CD4-positive, alpha-beta T cell (primary cell): Measurements from ENCODE around the gene MAOB. TPM values are rescaled to one million over a fixed set of nuclear protein-coding genes. Genes with fewer than 3 reads are reported as not detected.

Source experiments
- ATAC-seq: fragments of 200-7000 bp; cut with Tn5 transposase; one replicate; pipeline ENCODE4 v1.10.0; 2022; ENCODE audit warnings: mild to moderate bottlenecking; ENCODE audit not compliant: poor library complexity
- CTCF ChIA-PET: fragments of 350-600 bp; sonication (Branson Sonifier 250); formaldehyde crosslinking; loops from one replicate; lab custom pipeline; 2021; ENCODE audit warnings: antibody characterized with exemption, inconsistent platforms; lab: Charles Lee
- POLR2A ChIA-PET: fragments of 350-600 bp; sonication (Branson Sonifier 250); formaldehyde crosslinking; loops from one replicate; lab custom pipeline; 2021; ENCODE audit warnings: antibody characterized with exemption, inconsistent platforms; lab: Charles Lee
- DNase-seq, 14 experiments: peaks; one replicate each; pipeline ENCODE4 v3.0.0-alpha.2; 2013 to 2020; ENCODE audit warnings: mixed read lengths in 2 of 14
- H3K27ac ChIP-seq, 2 donors: one replicate each; pipeline versions ENCODE4 v1.5.1 to v1.7.0; 2013; ENCODE audit warnings: low read length in 2 of 2, low read depth in 1 of 2, mild to moderate bottlenecking in 1 of 2
- H3K27me3 ChIP-seq, 2 experiments: 1 replicate in 1 of 2; 2 replicates in 1 of 2; pipeline versions ENCODE4 v1.6.1 to v1.7.0; 2013; ENCODE audit warnings: low read length in 2 of 2, control low read depth in 1 of 2, mild to moderate bottlenecking in 1 of 2, moderate library complexity in 1 of 2; ENCODE audit not compliant: insufficient read depth in 2 of 2, control insufficient read depth in 1 of 2
- H3K36me3 ChIP-seq: one replicate; pipeline ENCODE4 v1.6.1; 2013; ENCODE audit warnings: low read length, control low read depth; ENCODE audit not compliant: insufficient read depth
- H3K4me1 ChIP-seq: one replicate; pipeline ENCODE4 v1.6.1; 2013; ENCODE audit warnings: low read length, control low read depth; ENCODE audit not compliant: insufficient read depth
- H3K4me3 ChIP-seq: one replicate; pipeline ENCODE4 v1.5.1; 2013; ENCODE audit warnings: mild to moderate bottlenecking, low read length, moderate library complexity
- H3K9me3 ChIP-seq, 2 experiments: 1 replicate in 1 of 2; 2 replicates in 1 of 2; pipeline versions ENCODE4 v1.6.1 to v1.7.0; 2013; ENCODE audit warnings: low read length in 2 of 2, mild to moderate bottlenecking in 2 of 2, control low read depth in 1 of 2, moderate library complexity in 1 of 2; ENCODE audit not compliant: control insufficient read depth in 1 of 2, insufficient read depth in 1 of 2
- H3K27ac Mint-ChIP-seq: one replicate; pipeline ENCODE4 v1.8.0; 2020; ENCODE audit warnings: mixed read lengths
- H3K27me3 Mint-ChIP-seq: one replicate; pipeline ENCODE4 v1.8.0; 2021; ENCODE audit warnings: mixed read lengths
- H3K36me3 Mint-ChIP-seq: one replicate; pipeline ENCODE4 v1.8.0; 2021; ENCODE audit warnings: low read depth, mixed read lengths
- H3K4me1 Mint-ChIP-seq: one replicate; pipeline ENCODE4 v1.8.0; 2021; ENCODE audit warnings: low read depth, mixed read lengths
- H3K4me3 Mint-ChIP-seq: one replicate; pipeline ENCODE4 v1.8.0; 2020; ENCODE audit warnings: mild to moderate bottlenecking, mixed read lengths
- H3K9me3 Mint-ChIP-seq: one replicate; pipeline ENCODE4 v1.8.0; 2020; ENCODE audit warnings: mixed read lengths
- intact Hi-C, 2 experiments: fragments of 100-400 bp; cut with DNase I in 1 of 2; cut with micrococcal nuclease in 1 of 2; formaldehyde crosslinking; loops; one replicate each; pipeline versions ENCODE4 v1.15.1 to v1.9.0; 2023 to 2025; cut with DNase I, micrococcal nuclease
- total RNA-seq, 174 experiments: library from RNA in 2 of 174; stranded (reverse) in 2 of 174; gene quantifications; one replicate each; pipeline ENCODE4 v1.2.3 and lab custom pipeline; 2021 to 2026
- TF ChIP-seq, protein P1 (sequence below): fragments of 200-600 bp; IDR thresholded peaks from one replicate; pipeline ENCODE4 v1.8.0; 2022; ENCODE audit warnings: antibody characterized with exemption, mild to moderate bottlenecking

MAOB gene
- total RNA-seq, 2 experiments from 2014 or later = not detected

- H3K9me3 ChIP-seq = no peaks in the 10 kb centered on the region
- Mint-ChIP-seq H3K27ac (no peak overlapping the region), H3K4me3 (no peak overlapping the region), H3K36me3 (no peaks in the 10 kb centered on the region), H3K9me3 (no peaks in the 10 kb centered on the region), H3K27me3 (no peaks in the 10 kb centered on the region), H3K4me1 (peaks cover 14% of the 10 kb centered on the region)
- intact Hi-C loops = no loop called here
- H3K36me3 ChIP-seq = no peaks in the 10 kb centered on the region
- peaks cover 7% of the 10 kb centered on the region for H3K4me1 ChIP-seq
- DNase-seq (no peak), ATAC-seq (no peak)
- H3K27ac ChIP-seq = no peak overlapping the region
- CTCF ChIA-PET = no interaction called here
- H3K27me3 ChIP-seq = peaks cover 0 to 7% of the 10 kb centered on the region in 2 experiments
- no peak overlapping the region for H3K4me3 ChIP-seq
- TF ChIP-seq, protein P1, sequence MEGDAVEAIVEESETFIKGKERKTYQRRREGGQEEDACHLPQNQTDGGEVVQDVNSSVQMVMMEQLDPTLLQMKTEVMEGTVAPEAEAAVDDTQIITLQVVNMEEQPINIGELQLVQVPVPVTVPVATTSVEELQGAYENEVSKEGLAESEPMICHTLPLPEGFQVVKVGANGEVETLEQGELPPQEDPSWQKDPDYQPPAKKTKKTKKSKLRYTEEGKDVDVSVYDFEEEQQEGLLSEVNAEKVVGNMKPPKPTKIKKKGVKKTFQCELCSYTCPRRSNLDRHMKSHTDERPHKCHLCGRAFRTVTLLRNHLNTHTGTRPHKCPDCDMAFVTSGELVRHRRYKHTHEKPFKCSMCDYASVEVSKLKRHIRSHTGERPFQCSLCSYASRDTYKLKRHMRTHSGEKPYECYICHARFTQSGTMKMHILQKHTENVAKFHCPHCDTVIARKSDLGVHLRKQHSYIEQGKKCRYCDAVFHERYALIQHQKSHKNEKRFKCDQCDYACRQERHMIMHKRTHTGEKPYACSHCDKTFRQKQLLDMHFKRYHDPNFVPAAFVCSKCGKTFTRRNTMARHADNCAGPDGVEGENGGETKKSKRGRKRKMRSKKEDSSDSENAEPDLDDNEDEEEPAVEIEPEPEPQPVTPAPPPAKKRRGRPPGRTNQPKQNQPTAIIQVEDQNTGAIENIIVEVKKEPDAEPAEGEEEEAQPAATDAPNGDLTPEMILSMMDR = no peak
- POLR2A ChIA-PET = no interaction called here
Observed at GRCh38 chrX:43809463-43809862, 72.8 kb downstream of the MAOB start.

DNA sequence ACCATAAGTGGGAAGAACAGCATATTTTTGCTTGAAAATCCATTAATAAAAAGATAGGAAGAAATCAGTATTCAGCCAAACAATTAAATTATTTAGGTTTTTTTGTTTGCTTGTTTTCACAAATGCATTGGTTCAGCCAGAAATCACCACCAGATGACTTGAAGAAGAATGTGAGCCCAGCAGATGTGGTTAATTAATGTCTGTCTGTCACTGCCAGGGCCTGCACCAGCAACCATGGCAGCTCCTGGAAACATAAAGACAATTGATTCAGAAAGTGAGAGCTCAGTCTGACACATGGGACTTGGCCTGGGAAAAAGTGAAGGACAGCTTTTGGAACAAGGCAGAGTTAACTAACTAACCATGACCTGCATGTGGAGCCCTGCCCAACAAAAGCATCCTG is 74.0 kb downstream of the MAOB start:
- DNase-seq = no peak

DNA sequence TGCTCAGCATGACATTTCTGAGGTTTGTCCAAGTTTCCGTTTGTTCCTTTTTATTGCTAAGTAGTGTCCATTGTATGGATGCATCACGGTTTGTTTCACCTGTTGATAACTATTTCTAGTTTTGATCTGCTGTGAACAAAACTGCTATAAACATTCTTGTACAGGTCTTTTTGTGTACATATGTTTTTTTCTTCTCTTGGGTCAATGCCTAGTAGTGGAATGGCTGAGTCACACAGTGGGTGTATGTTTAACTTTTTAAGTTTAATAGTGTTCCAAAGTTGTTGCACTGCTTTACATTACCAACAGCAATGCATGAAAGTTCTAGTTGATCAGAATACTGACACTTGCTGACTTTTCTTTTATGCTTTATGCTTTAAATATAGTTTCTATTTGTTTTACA is 76.7 kb downstream of the MAOB start:
- POLR2A ChIA-PET = no interaction called here

More for the DNA sequence above, 74.0 kb downstream of the MAOB start:
- ChIA-PET POLR2A (no interaction called here), CTCF (no interaction called here)
- no peaks in the 10 kb centered on the region for H3K9me3 Mint-ChIP-seq
- Histone ChIP-seq H3K36me3 (no peaks in the 10 kb centered on the region), H3K27ac (no peak overlapping the region), H3K9me3 (no peaks in the 10 kb centered on the region), H3K4me1 (no peaks in the 10 kb centered on the region), H3K4me3 (no peak overlapping the region), H3K27me3 (peaks cover 0 to 11% of the 10 kb centered on the region in 2 experiments)
- no peaks in the 10 kb centered on the region for H3K36me3 Mint-ChIP-seq
- no peak overlapping the region for H3K4me3 Mint-ChIP-seq
- intact Hi-C loops = no loop called here
- no peak for ATAC-seq
- TF ChIP-seq, protein P1 = no peak
- no peaks in the 10 kb centered on the region for H3K27me3 Mint-ChIP-seq
- H3K27ac Mint-ChIP-seq = no peak overlapping the region
- peaks cover 1% of the 10 kb centered on the region for H3K4me1 Mint-ChIP-seq

More for the DNA sequence above, 76.7 kb downstream of the MAOB start:
- H3K27ac ChIP-seq = no peak overlapping the region
- H3K36me3 Mint-ChIP-seq = no peaks in the 10 kb centered on the region
- no peak overlapping the region for H3K4me3 Mint-ChIP-seq
- H3K4me3 ChIP-seq = no peak overlapping the region
- peaks cover 0 to 11% of the 10 kb centered on the region in 2 experiments for H3K27me3 ChIP-seq
- no peak for ATAC-seq
- intact Hi-C loops = no loop called here
- CTCF ChIA-PET = no interaction called here
- H3K27ac Mint-ChIP-seq = no peak overlapping the region
- no peaks in the 10 kb centered on the region for H3K9me3 Mint-ChIP-seq
- H3K36me3 ChIP-seq = no peaks in the 10 kb centered on the region
- no peaks in the 10 kb centered on the region for H3K4me1 Mint-ChIP-seq
- no peak for DNase-seq
- TF ChIP-seq, protein P1 = no peak
- no peaks in the 10 kb centered on the region for H3K4me1 ChIP-seq
- H3K27me3 Mint-ChIP-seq = no peaks in the 10 kb centered on the region
- H3K9me3 ChIP-seq = no peaks in the 10 kb centered on the region
